Duodenal mucosa (tissue), 2 donors: ENCODE measurements around the gene CD82.

Experiments
- H3K27ac ChIP-seq: one replicate; pipeline ENCODE4 v1.7.0; 2013; ENCODE audit warnings: low read depth, low read length
- H3K27me3 ChIP-seq, 2 donors: one replicate each; pipeline ENCODE4 v1.7.0; 2013; ENCODE audit warnings: low read length in 2 of 2, control low read depth in 1 of 2; ENCODE audit not compliant: insufficient read depth in 2 of 2, control insufficient read depth in 1 of 2
- H3K36me3 ChIP-seq, 2 donors: one replicate each; pipeline ENCODE4 v1.7.0; 2013; ENCODE audit warnings: low read length in 2 of 2, control low read depth in 1 of 2; ENCODE audit not compliant: insufficient read depth in 2 of 2, control insufficient read depth in 1 of 2
- H3K4me1 ChIP-seq, 2 donors: one replicate each; pipeline ENCODE4 v1.7.0; 2013; ENCODE audit warnings: low read length in 2 of 2, control low read depth in 1 of 2; ENCODE audit not compliant: insufficient read depth in 2 of 2, control insufficient read depth in 1 of 2
- H3K4me3 ChIP-seq, 2 donors: one replicate each; pipeline ENCODE4 v1.7.0; 2013; ENCODE audit warnings: low read length in 2 of 2, low read depth in 1 of 2
- H3K9ac ChIP-seq, 2 donors: one replicate each; pipeline ENCODE4 v1.7.0; 2013; ENCODE audit warnings: low read length in 2 of 2, low read depth in 1 of 2
- H3K9me3 ChIP-seq, 2 donors: one replicate each; pipeline ENCODE4 v1.7.0; 2013; ENCODE audit warnings: low read length in 2 of 2, control low read depth in 1 of 2; ENCODE audit not compliant: control insufficient read depth in 1 of 2

Gene CD82

DNA sequence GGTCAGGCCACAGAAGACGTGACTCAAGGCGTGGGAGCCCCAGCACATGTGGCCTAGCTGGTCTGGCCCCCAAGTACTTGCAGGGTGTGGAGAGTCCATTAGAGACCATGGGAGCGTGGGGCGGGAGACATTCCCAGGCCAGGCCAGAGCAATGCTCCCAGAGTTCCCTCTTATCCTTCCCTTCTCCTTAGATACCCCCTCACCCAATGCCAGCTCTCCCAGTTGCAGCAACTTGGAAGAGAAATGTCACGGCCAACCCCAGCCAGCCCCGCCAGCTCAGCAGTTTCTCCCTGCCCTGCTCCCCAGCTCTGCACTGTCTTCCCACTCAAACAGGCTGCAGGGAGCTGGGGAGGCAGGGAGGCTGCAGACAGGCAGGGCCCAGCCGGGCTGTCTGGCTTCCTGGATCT lies 95.9 kb downstream of the CD82 start:
- H3K9me3 ChIP-seq: no peaks in the 10 kb centered on the region
- no peak overlapping the region for H3K4me3 ChIP-seq
- no peak overlapping the region for H3K9ac ChIP-seq
- H3K27ac ChIP-seq: no peak overlapping the region
- H3K4me1 ChIP-seq: no peaks in the 10 kb centered on the region
- no peaks in the 10 kb centered on the region for H3K36me3 ChIP-seq
- H3K27me3 ChIP-seq: no peaks in the 10 kb centered on the region
